Measurements from ENCODE around the gene PTEN.
A peak's percentile ranks its signal among the peaks of the same experiment; 100 is the strongest.

PTEN gene

DNA sequence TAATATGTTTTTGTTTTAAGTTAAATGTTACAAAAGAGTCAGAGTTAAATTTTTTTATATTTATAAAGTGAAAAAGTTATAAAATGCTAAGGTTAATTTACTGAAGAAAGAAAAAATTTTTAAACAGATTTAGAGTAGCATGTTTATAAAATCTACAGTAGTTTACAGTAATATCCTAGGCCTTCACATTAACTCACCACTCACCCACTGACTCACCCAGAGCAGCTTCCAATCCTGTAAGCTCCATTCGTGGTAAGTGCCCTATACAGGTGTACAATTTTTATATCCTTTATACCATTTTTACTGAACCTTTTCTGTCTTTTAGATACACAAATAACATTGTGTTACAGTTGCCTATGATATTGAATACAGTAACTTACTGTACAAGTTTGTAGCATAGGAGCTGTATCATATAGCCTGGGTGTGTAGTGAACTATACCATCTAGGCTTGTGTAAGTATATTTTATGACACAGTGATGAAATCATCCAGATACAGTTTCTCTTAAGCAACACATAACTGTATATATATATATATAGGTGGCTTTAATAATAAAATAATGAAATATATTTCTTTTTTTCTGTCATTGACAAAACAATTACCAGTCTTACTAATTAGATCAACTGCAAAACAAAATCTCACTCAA is 79.6 kb downstream of the PTEN start:
- Histone ChIP-seq H3K18ac (ENCODE audit: low read length) (no peak overlapping the region), H3K56ac (ENCODE audit: low read length) (no peak overlapping the region), H3K79me1 (ENCODE audit: low read length) (no peaks in the 10 kb centered on the region), H2AK5ac (ENCODE audit: low read length) (no peak overlapping the region), H3K9ac (ENCODE audit: low read length) (no peak overlapping the region), H3K4me2 (ENCODE audit: low read length) (no peak overlapping the region), H3K4me1 (ENCODE audit: control insufficient read depth, low read depth, low read length) (no peaks in the 10 kb centered on the region), H3K23ac (ENCODE audit: low read length) (no peak overlapping the region), H3K27ac (ENCODE audit: low read depth, low read length) (no peak overlapping the region), H3K4me3 (ENCODE audit: low read length) (no peak overlapping the region), H2BK5ac (ENCODE audit: low read length) (no peak overlapping the region), H3K4ac (ENCODE audit: low read depth, low read length) (no peak overlapping the region), H3K27me3 (ENCODE audit: insufficient read depth, low read length, poor library complexity) (no peaks in the 10 kb centered on the region), H4K8ac (ENCODE audit: low read depth, low read length) (no peak overlapping the region), H2BK120ac (ENCODE audit: low read depth, low read length) (no peak overlapping the region), H3K36me3 (ENCODE audit: control insufficient read depth, insufficient read depth, low read length) (no peaks in the 10 kb centered on the region), H3K79me2 (ENCODE audit: control insufficient read depth, insufficient read depth, low read length) (no peaks in the 10 kb centered on the region), H2BK15ac (replicated peaks; ENCODE audit: low read depth) (no peak overlapping the region), H4K5ac (ENCODE audit: low read length) (no peak overlapping the region)
- WGBS (ENCODE audit: extremely low coverage, insufficient coverage, low lambda C conversion rate): no CpG with 5 or more reads among the region's 1 CpG
- DNase-seq: no peak

DNA sequence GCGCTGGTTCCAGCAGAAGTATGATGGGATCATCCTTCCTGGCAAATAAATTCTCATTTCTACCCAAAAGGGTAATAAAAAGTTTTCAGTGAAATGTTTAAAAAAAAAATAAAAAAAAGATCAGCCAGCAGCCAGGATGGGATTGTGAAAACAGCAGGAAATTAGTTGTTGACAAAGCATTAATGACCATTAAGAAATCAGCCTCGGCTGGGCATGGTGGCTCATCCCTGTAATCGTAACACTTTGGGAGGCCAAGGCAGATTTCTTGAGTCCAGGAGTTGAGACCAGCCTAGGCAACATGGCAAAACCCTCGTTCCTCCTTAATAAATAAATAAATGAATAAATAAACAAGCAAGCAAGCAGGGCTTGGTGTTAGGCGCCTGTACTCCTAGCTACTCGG is 82.6 kb downstream of the PTEN start:
- Histone ChIP-seq H3K4me3 (ENCODE audit: low read length) (no peak overlapping the region), H3K4me2 (ENCODE audit: low read length) (no peak overlapping the region), H3K56ac (ENCODE audit: low read length) (no peak overlapping the region), H3K79me2 (ENCODE audit: control insufficient read depth, insufficient read depth, low read length) (no peaks in the 10 kb centered on the region), H2BK5ac (ENCODE audit: low read length) (no peak overlapping the region), H4K8ac (ENCODE audit: low read depth, low read length) (no peak overlapping the region), H3K4me1 (ENCODE audit: control insufficient read depth, low read depth, low read length) (no peaks in the 10 kb centered on the region), H3K27ac (ENCODE audit: low read depth, low read length) (no peak overlapping the region), H3K18ac (ENCODE audit: low read length) (peak overlapping the region; percentile 68), H3K27me3 (ENCODE audit: insufficient read depth, low read length, poor library complexity) (no peaks in the 10 kb centered on the region), H3K23ac (ENCODE audit: low read length) (no peak overlapping the region), H4K5ac (ENCODE audit: low read length) (no peak overlapping the region), H3K4ac (ENCODE audit: low read depth, low read length) (no peak overlapping the region), H2BK15ac (replicated peaks; ENCODE audit: low read depth) (no peak overlapping the region), H3K79me1 (ENCODE audit: low read length) (no peaks in the 10 kb centered on the region), H3K36me3 (ENCODE audit: control insufficient read depth, insufficient read depth, low read length) (no peaks in the 10 kb centered on the region), H2AK5ac (ENCODE audit: low read length) (no peak overlapping the region), H3K9ac (ENCODE audit: low read length) (no peak overlapping the region), H2BK120ac (ENCODE audit: low read depth, low read length) (no peak overlapping the region)
- no CpG with 5 or more reads among the region's 6 CpGs for WGBS (ENCODE audit: extremely low coverage, insufficient coverage, low lambda C conversion rate)
- DNase-seq: no peak

DNA sequence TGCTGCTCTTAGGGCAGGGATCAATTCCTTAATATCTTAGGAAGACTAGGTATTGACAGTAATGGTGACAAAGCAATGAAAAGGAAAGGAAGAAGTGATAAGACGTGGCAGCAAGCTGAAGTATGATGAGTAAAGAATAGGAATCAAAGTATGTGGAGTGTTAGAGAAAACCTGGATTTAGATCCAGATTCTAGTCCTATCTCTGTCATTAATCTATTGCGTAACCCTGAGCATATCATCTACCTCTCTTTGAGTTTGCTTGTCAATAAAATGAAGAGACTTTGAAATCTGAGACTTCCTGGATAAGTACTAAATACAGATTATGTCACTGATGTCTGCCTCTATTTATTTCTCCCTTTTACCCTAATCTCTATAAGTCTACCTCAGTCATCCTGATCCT is 89.2 kb downstream of the PTEN start:
- DNase-seq: no peak
- Histone ChIP-seq H3K79me1 (ENCODE audit: low read length) (no peaks in the 10 kb centered on the region), H3K4me1 (ENCODE audit: control insufficient read depth, low read depth, low read length) (no peaks in the 10 kb centered on the region), H2AK5ac (ENCODE audit: low read length) (no peak overlapping the region), H2BK15ac (replicated peaks; ENCODE audit: low read depth) (no peak overlapping the region), H4K8ac (ENCODE audit: low read depth, low read length) (no peak overlapping the region), H3K4ac (ENCODE audit: low read depth, low read length) (no peak overlapping the region), H3K27me3 (ENCODE audit: insufficient read depth, low read length, poor library complexity) (no peaks in the 10 kb centered on the region), H3K79me2 (ENCODE audit: control insufficient read depth, insufficient read depth, low read length) (no peaks in the 10 kb centered on the region), H3K56ac (ENCODE audit: low read length) (no peak overlapping the region), H3K4me3 (ENCODE audit: low read length) (no peak overlapping the region), H3K9ac (ENCODE audit: low read length) (no peak overlapping the region), H3K36me3 (ENCODE audit: control insufficient read depth, insufficient read depth, low read length) (no peaks in the 10 kb centered on the region), H3K23ac (ENCODE audit: low read length) (no peak overlapping the region), H3K27ac (ENCODE audit: low read depth, low read length) (no peak overlapping the region), H4K5ac (ENCODE audit: low read length) (no peak overlapping the region), H3K4me2 (ENCODE audit: low read length) (no peak overlapping the region), H2BK5ac (ENCODE audit: low read length) (no peak overlapping the region), H3K18ac (ENCODE audit: low read length) (no peak overlapping the region), H2BK120ac (ENCODE audit: low read depth, low read length) (no peak overlapping the region)
- WGBS (ENCODE audit: extremely low coverage, insufficient coverage, low lambda C conversion rate): no CpG with 5 or more reads among the region's 2 CpGs

DNA sequence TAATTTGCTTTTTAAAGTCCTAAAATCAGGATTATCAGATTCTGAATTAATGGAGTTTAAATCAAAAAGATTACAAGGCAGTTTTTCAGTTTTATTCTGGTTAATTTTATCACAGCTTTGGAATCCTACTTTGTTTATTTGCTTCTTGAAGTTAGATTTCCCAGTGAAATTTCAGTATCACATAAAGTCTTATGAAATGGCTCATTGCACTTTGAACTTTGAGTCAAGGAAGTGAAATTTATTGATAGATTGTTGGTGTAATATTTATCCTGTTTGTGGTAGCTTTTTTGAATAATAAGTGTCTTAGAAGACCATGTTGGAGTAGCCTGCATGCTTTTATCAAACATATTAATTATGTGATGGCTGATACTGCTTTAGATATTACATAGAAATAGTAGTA is 92.6 kb downstream of the PTEN start:
- H3K27ac ChIP-seq (ENCODE audit: low read depth, low read length): no peak overlapping the region
- DNase-seq: no peak
- no peak overlapping the region for H2BK5ac ChIP-seq (ENCODE audit: low read length)
- no peaks in the 10 kb centered on the region for H3K79me2 ChIP-seq (ENCODE audit: control insufficient read depth, insufficient read depth, low read length)
- H3K27me3 ChIP-seq (ENCODE audit: insufficient read depth, low read length, poor library complexity): no peaks in the 10 kb centered on the region
- H3K56ac ChIP-seq (ENCODE audit: low read length): no peak overlapping the region
- no peak overlapping the region for H3K4me2 ChIP-seq (ENCODE audit: low read length)
- H3K4me1 ChIP-seq (ENCODE audit: control insufficient read depth, low read depth, low read length): no peaks in the 10 kb centered on the region
- no peak overlapping the region for H3K18ac ChIP-seq (ENCODE audit: low read length)
- H3K4me3 ChIP-seq (ENCODE audit: low read length): no peak overlapping the region
- H2BK120ac ChIP-seq (ENCODE audit: low read depth, low read length): no peak overlapping the region
- H4K8ac ChIP-seq (ENCODE audit: low read depth, low read length): no peak overlapping the region
- H4K5ac ChIP-seq (ENCODE audit: low read length): no peak overlapping the region
- no peaks in the 10 kb centered on the region for H3K36me3 ChIP-seq (ENCODE audit: control insufficient read depth, insufficient read depth, low read length)
- H3K9ac ChIP-seq (ENCODE audit: low read length): no peak overlapping the region
- no peaks in the 10 kb centered on the region for H3K79me1 ChIP-seq (ENCODE audit: low read length)
- H2BK15ac ChIP-seq (replicated peaks; ENCODE audit: low read depth): no peak overlapping the region
- H2AK5ac ChIP-seq (ENCODE audit: low read length): no peak overlapping the region
- no peak overlapping the region for H3K23ac ChIP-seq (ENCODE audit: low read length)
- H3K4ac ChIP-seq (ENCODE audit: low read depth, low read length): no peak overlapping the region

DNA sequence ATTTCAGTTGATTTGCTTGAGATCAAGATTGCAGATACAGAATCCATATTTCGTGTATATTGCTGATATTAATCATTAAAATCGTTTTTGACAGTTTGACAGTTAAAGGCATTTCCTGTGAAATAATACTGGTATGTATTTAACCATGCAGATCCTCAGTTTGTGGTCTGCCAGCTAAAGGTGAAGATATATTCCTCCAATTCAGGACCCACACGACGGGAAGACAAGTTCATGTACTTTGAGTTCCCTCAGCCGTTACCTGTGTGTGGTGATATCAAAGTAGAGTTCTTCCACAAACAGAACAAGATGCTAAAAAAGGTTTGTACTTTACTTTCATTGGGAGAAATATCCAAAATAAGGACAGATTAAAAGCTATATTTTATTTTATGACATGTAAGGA is 94.3 kb downstream of the PTEN start:
- no peaks in the 10 kb centered on the region for H3K4me1 ChIP-seq (ENCODE audit: control insufficient read depth, low read depth, low read length)
- H4K5ac ChIP-seq (ENCODE audit: low read length): no peak overlapping the region
- no peak for DNase-seq
- no peak overlapping the region for H2BK5ac ChIP-seq (ENCODE audit: low read length)
- no peak overlapping the region for H3K18ac ChIP-seq (ENCODE audit: low read length)
- no peak overlapping the region for H2AK5ac ChIP-seq (ENCODE audit: low read length)
- H4K8ac ChIP-seq (ENCODE audit: low read depth, low read length): no peak overlapping the region
- no peaks in the 10 kb centered on the region for H3K79me2 ChIP-seq (ENCODE audit: control insufficient read depth, insufficient read depth, low read length)
- H3K4ac ChIP-seq (ENCODE audit: low read depth, low read length): no peak overlapping the region
- no peak overlapping the region for H3K27ac ChIP-seq (ENCODE audit: low read depth, low read length)
- no peak overlapping the region for H3K23ac ChIP-seq (ENCODE audit: low read length)
- no peaks in the 10 kb centered on the region for H3K36me3 ChIP-seq (ENCODE audit: control insufficient read depth, insufficient read depth, low read length)
- H3K27me3 ChIP-seq (ENCODE audit: insufficient read depth, low read length, poor library complexity): no peaks in the 10 kb centered on the region
- H2BK120ac ChIP-seq (ENCODE audit: low read depth, low read length): no peak overlapping the region
- H3K4me2 ChIP-seq (ENCODE audit: low read length): no peak overlapping the region
- no peaks in the 10 kb centered on the region for H3K79me1 ChIP-seq (ENCODE audit: low read length)
- no peak overlapping the region for H3K9ac ChIP-seq (ENCODE audit: low read length)
- no peak overlapping the region for H3K56ac ChIP-seq (ENCODE audit: low read length)
- no peak overlapping the region for H3K4me3 ChIP-seq (ENCODE audit: low read length)
- H2BK15ac ChIP-seq (replicated peaks; ENCODE audit: low read depth): no peak overlapping the region
- WGBS (ENCODE audit: extremely low coverage, insufficient coverage, low lambda C conversion rate): no CpG with 5 or more reads among the region's 5 CpGs

DNA sequence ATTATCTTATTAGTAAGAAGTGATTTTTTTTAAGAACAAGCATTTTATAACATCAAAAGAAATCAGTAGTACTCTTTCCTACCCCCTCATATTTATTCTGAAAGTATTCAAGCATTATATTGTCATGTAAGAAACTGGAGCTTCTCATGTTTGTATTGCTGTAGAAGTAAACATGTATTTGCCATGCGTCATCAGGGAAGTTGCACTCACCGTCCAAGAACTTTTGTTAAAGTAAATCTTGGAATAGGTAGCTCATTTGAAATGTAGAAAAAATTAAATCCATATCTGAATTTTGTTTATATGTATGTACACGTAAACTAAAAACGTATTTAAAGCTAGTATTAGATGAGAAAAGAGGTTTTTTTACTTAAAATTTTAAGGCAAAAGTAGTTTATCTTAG is 96.8 kb downstream of the PTEN start:
- Histone ChIP-seq H3K79me2 (ENCODE audit: control insufficient read depth, insufficient read depth, low read length) (no peaks in the 10 kb centered on the region), H3K27me3 (ENCODE audit: insufficient read depth, low read length, poor library complexity) (no peaks in the 10 kb centered on the region), H3K4ac (ENCODE audit: low read depth, low read length) (no peak overlapping the region), H3K56ac (ENCODE audit: low read length) (no peak overlapping the region), H3K18ac (ENCODE audit: low read length) (no peak overlapping the region), H3K4me3 (ENCODE audit: low read length) (no peak overlapping the region), H2AK5ac (ENCODE audit: low read length) (no peak overlapping the region), H3K4me1 (ENCODE audit: control insufficient read depth, low read depth, low read length) (no peaks in the 10 kb centered on the region), H3K36me3 (ENCODE audit: control insufficient read depth, insufficient read depth, low read length) (no peaks in the 10 kb centered on the region), H3K23ac (ENCODE audit: low read length) (no peak overlapping the region), H4K5ac (ENCODE audit: low read length) (no peak overlapping the region), H2BK5ac (ENCODE audit: low read length) (no peak overlapping the region), H3K79me1 (ENCODE audit: low read length) (no peaks in the 10 kb centered on the region), H4K8ac (ENCODE audit: low read depth, low read length) (no peak overlapping the region), H2BK15ac (replicated peaks; ENCODE audit: low read depth) (no peak overlapping the region), H3K9ac (ENCODE audit: low read length) (no peak overlapping the region), H3K27ac (ENCODE audit: low read depth, low read length) (no peak overlapping the region), H2BK120ac (ENCODE audit: low read depth, low read length) (no peak overlapping the region), H3K4me2 (ENCODE audit: low read length) (no peak overlapping the region)
- DNase-seq: no peak
- WGBS (ENCODE audit: extremely low coverage, insufficient coverage, low lambda C conversion rate): 100% methylated on average over 2 of the region's 4 CpGs
